ENCODE measurements around the gene BRIP1. TPM values are rescaled to one million over a fixed set of nuclear protein-coding genes. Genes with fewer than 3 reads are reported as not detected.
"Not testable (repeated sequence)": the region's sequence is repeated elsewhere in the genome, so short reads cannot be mapped to it uniquely, and the experiment has no call there.

Gene BRIP1
- total RNA-seq, 1 donor = 3.3 TPM

GRCh38 chr17:61689610-61690180 is 173.6 kb downstream of the BRIP1 start:
- no peak overlapping the region for H3K4me3 ChIP-seq (ENCODE audit: low read length)
- H3K4me1 ChIP-seq (ENCODE audit: insufficient read depth, low read length) = no peaks in the 10 kb centered on the region
- H3K27me3 ChIP-seq (ENCODE audit: insufficient read depth, low read length) = no peaks in the 10 kb centered on the region

GRCh38 chr17:61687769-61688168 is 175.6 kb downstream of the BRIP1 start:
- H3K4me3 ChIP-seq (ENCODE audit: low read length) = no peak overlapping the region
- H3K4me1 ChIP-seq (ENCODE audit: insufficient read depth, low read length) = no peaks in the 10 kb centered on the region
- H3K27me3 ChIP-seq (ENCODE audit: insufficient read depth, low read length) = no peaks in the 10 kb centered on the region
- H3K9me3 ChIP-seq (ENCODE audit: low read depth, low read length) = no peaks in the 10 kb centered on the region

More at GRCh38 chr17:61689610-61690180, 173.6 kb downstream of the BRIP1 start:
- H3K9me3 ChIP-seq (ENCODE audit: low read depth, low read length) = no peaks in the 10 kb centered on the region

GRCh38 chr17:61686113-61686512 is 177.2 kb downstream of the BRIP1 start:
- no peaks in the 10 kb centered on the region for H3K27me3 ChIP-seq (ENCODE audit: insufficient read depth, low read length)
- no peak overlapping the region for H3K4me3 ChIP-seq (ENCODE audit: low read length)
- no peaks in the 10 kb centered on the region for H3K4me1 ChIP-seq (ENCODE audit: insufficient read depth, low read length)
- no peaks in the 10 kb centered on the region for H3K9me3 ChIP-seq (ENCODE audit: low read depth, low read length)

DNA sequence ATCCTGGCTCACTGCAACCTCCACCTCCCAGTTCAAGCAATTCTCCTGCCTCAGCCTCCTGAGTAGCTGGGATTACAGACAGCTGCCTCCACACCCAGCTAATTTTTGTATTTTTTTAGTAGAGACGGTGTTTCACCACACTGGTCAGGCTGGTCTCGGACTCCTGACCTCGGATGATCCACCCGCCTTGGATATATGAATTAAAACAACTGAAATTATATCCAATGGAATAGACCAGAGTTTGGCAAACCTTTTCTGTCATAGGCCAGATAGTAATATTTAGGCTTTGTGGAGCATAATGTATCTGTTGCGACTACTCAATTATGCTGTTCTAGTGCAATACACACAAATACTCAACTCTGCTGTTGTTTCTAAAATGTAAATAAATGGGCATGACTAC is 178.5 kb downstream of the BRIP1 start:
- Histone ChIP-seq H3K9me3 (ENCODE audit: low read depth, low read length) (no peaks in the 10 kb centered on the region), H3K4me1 (ENCODE audit: insufficient read depth, low read length) (no peaks in the 10 kb centered on the region), H3K4me3 (ENCODE audit: low read length) (no peak overlapping the region), H3K27me3 (ENCODE audit: insufficient read depth, low read length) (no peaks in the 10 kb centered on the region)

DNA sequence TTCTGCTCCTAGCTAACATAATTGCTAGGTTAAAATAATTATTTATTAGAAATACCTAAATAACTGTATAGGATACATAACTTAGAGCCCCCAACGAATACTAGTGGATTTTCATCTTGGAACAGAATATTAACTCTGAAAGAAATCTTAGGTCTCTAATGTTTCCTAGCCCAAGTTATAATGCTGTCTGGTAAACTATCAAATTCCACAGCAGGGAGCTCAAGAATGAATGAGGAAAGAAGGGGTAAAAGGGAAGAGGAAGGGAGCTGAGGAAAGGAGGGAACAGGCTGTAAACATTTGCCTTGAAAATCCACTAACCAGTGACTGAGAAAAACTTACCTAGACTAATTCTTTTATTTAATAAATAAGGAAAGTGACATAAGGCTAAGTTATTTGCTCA is 179.2 kb downstream of the BRIP1 start:
- Histone ChIP-seq H3K4me1 (ENCODE audit: insufficient read depth, low read length) (no peaks in the 10 kb centered on the region), H3K9me3 (ENCODE audit: low read depth, low read length) (no peaks in the 10 kb centered on the region), H3K27me3 (ENCODE audit: insufficient read depth, low read length) (no peaks in the 10 kb centered on the region), H3K4me3 (ENCODE audit: low read length) (no peak overlapping the region)

DNA sequence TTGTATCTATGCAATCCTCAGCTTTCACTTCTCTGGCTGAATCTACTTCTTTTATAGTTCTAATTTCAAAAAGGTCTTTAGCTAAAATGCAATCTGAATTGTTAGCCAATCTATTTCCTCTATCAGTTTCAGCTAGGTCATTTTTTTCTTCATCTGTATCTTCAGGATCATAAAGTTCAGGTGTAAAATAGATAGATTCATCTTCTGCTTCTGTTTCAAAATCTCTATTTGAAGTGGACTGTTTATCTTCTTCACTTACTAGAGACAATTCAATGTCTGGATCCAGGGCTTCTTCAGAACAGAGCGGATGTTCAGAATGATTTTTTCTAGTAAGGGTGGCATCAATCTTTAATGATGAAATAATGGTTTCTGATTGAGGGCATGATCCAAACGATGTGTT is 179.9 kb downstream of the BRIP1 start:
- Histone ChIP-seq H3K4me1 (ENCODE audit: insufficient read depth, low read length) (no peaks in the 10 kb centered on the region), H3K27me3 (ENCODE audit: insufficient read depth, low read length) (no peaks in the 10 kb centered on the region), H3K4me3 (ENCODE audit: low read length) (no peak overlapping the region), H3K9me3 (ENCODE audit: low read depth, low read length) (no peaks in the 10 kb centered on the region)

DNA sequence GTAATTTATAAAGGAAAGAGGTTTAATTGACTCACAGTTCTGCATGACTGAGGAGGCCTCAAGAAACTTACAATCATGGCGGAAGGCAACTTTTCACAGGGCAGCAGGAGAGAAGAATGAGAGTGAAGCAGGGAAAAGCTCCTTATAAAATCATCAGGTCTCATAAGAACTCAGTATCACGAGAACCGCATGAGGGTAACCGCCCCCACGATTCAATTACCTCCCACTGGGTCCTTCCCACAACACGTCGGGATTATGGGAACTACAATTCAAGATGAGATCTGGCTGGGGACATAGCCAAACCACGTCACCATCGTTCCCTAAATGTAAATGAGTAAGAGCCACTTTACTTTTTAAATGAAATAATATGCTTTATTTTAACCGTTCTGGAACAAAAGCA is 182.4 kb downstream of the BRIP1 start:
- H3K27me3 ChIP-seq (ENCODE audit: insufficient read depth, low read length) = no peaks in the 10 kb centered on the region
- no peaks in the 10 kb centered on the region for H3K9me3 ChIP-seq (ENCODE audit: low read depth, low read length)
- H3K4me1 ChIP-seq (ENCODE audit: insufficient read depth, low read length) = no peaks in the 10 kb centered on the region
- no peak overlapping the region for H3K4me3 ChIP-seq (ENCODE audit: low read length)

DNA sequence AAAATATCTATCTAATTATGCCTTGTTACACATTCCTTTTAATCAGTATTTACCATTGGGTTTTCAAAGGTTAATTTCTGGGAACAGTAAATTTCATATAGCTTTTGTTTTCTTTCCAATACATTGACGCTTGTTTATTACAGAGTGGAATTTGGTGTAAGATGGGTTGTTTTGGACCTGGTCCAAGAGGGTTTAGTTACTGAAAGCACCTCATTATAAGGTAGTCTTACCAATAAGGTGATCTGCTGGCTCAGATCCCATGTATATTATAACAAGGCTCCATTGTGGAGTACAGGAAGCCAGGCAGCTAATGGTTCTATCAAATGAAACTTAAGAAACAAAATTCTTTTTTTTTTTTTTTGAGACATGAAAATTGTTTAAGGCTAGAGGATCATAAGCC is 185.0 kb downstream of the BRIP1 start:
- H3K4me1 ChIP-seq (ENCODE audit: insufficient read depth, low read length) = no peaks in the 10 kb centered on the region
- no peaks in the 10 kb centered on the region for H3K9me3 ChIP-seq (ENCODE audit: low read depth, low read length)
- no peak overlapping the region for H3K4me3 ChIP-seq (ENCODE audit: low read length)
- H3K27me3 ChIP-seq (ENCODE audit: insufficient read depth, low read length) = no peaks in the 10 kb centered on the region

DNA sequence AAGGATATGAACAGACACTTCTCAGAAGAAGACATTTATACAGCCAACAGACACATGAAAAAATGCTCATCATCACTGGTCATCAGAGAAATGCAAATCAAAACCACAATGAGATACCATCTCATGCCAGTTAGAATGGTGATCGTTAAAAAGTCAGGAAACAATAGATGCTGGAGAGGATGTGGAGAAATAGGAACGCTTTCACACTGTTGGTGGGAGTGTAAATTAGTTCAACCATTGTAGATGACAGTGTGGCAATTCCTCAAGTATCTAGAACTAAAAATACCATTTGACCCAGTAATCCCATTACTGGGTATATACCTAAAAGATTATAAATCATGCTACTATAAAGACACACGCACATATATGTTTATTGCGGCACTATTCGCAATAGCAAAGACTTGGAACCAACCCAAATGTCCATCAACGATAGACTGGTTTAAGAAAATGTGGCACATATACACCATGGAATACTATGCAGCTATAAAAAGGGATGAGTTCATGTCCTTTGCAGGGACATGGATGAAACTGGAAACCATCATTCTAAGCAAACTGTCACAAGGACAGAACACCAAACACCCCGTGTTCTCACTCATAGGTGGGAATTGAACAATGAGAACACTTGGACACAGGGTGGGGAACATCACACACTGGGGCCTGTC is 186.0 kb downstream of the BRIP1 start:
- not testable (repeated sequence) for H3K9me3 ChIP-seq (ENCODE audit: low read depth, low read length); H3K4me3 ChIP-seq (ENCODE audit: low read length); H3K27me3 ChIP-seq (ENCODE audit: insufficient read depth, low read length); H3K4me1 ChIP-seq (ENCODE audit: insufficient read depth, low read length)

DNA sequence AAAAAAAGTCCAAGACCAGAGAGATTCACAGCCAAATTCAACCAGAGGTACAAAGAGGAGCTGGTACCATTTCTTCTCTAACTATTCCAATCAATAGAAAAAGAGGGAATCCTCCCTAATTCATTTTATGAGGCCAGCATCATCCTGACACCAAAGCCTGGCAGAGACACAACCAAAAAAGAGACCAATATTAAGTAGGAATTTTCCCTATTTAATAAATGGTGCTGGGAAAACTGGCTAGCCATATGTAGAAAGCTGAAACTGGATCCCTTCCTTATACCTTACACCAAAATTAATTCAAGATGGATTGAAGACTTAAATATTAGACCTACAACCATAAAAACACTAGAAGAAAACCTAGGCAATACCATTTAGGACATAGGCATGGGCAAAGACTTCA is 186.8 kb downstream of the BRIP1 start:
- not testable (repeated sequence) for H3K9me3 ChIP-seq (ENCODE audit: low read depth, low read length); H3K4me1 ChIP-seq (ENCODE audit: insufficient read depth, low read length); H3K27me3 ChIP-seq (ENCODE audit: insufficient read depth, low read length); H3K4me3 ChIP-seq (ENCODE audit: low read length)

DNA sequence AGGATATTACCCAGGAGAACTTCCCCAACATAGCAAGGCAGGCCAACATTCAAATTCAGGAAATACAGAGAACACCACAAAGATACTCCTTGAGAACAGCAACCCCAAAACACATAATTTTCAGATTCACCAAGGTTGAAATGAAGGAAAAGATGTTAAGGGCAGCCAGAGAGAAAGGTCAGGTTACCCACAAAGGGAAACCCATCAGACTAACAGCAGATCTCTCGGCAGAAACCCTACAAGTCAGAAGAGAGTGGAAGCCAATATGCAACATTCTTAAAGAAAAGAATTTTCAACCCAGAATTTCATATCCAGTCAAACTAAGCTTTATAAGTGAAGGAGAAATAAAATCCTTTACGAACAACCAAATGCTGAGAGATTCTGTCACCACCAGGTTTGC is 188.7 kb downstream of the BRIP1 start:
- not testable (repeated sequence) for H3K27me3 ChIP-seq (ENCODE audit: insufficient read depth, low read length); H3K4me3 ChIP-seq (ENCODE audit: low read length); H3K9me3 ChIP-seq (ENCODE audit: low read depth, low read length); H3K4me1 ChIP-seq (ENCODE audit: insufficient read depth, low read length)

DNA sequence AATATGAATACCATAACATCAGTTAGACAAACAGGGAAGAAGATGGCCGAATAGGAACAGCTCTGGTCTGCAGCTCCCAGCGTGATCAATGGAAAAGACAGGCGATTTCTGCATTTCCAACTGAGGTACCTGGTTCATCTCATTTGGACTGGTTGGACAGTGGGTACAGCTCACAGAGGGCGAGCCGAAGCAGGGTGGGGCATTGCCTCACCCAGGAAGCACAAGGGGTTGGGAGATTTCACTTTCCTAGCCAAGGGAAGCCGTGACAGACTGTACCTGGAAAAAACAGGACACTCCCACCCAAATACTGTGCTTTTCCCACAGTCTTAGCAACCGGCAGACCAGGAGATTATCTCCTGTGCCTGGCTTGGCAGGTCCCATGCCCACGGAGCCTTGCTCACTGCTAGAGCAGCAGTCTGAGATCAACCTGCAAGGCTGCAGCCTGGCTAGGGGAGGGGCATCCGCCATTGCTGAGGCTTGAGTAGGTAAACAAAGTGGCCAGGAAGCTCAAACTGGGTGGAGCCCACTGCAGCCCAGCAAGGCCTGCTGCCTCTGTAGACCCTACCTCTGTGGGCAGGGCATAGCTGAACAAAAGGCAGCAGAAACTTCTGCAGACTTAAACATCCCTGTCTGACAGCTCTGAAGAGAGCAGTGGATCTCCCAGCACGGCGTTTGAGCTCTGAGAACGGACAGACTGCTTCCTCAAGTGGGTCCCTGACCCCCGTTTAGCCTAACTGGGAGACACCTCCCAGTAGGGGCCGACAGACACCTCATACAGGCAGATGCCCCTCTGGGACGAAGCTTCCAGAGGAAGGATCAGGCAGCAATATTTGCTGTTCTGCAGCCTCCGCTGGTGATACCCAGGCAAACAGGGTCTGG is 190.1 kb downstream of the BRIP1 start:
- H3K4me3 ChIP-seq (ENCODE audit: low read length); H3K27me3 ChIP-seq (ENCODE audit: insufficient read depth, low read length); H3K9me3 ChIP-seq (ENCODE audit: low read depth, low read length); H3K4me1 ChIP-seq (ENCODE audit: insufficient read depth, low read length): not testable (repeated sequence)

DNA sequence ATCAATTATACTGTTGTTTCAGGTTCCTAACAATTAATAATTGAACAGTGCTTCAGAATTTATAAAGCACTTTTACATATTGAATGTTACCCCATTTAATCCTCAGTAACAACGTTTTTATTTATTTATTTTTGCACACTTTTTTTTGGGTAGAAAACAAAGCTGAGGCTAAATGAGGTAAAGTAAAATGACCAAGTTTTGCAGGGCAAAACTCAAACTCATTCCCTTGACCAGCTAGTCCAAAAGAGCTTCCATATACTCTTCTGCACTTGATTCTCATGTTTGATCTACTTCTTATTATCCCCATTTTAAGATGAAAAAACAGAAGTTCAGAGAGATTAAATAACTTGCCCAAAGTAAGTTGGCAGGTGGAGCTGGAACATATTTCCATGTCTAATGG is 191.2 kb downstream of the BRIP1 start:
- H3K4me1 ChIP-seq (ENCODE audit: insufficient read depth, low read length) = no peaks in the 10 kb centered on the region

GRCh38 chr17:61670691-61671090 is 192.6 kb downstream of the BRIP1 start:
- Histone ChIP-seq H3K4me3 (ENCODE audit: low read length) (no peak overlapping the region), H3K4me1 (ENCODE audit: insufficient read depth, low read length) (no peaks in the 10 kb centered on the region), H3K9me3 (ENCODE audit: low read depth, low read length) (no peaks in the 10 kb centered on the region), H3K27me3 (ENCODE audit: insufficient read depth, low read length) (no peaks in the 10 kb centered on the region)

More for the DNA sequence above, 191.2 kb downstream of the BRIP1 start:
- no peaks in the 10 kb centered on the region for H3K9me3 ChIP-seq (ENCODE audit: low read depth, low read length)
- H3K27me3 ChIP-seq (ENCODE audit: insufficient read depth, low read length) = no peaks in the 10 kb centered on the region
- no peak overlapping the region for H3K4me3 ChIP-seq (ENCODE audit: low read length)

GRCh38 chr17:61669522-61669921 is 193.8 kb downstream of the BRIP1 start:
- no peak overlapping the region for H3K4me3 ChIP-seq (ENCODE audit: low read length)
- no peaks in the 10 kb centered on the region for H3K27me3 ChIP-seq (ENCODE audit: insufficient read depth, low read length)
- no peaks in the 10 kb centered on the region for H3K9me3 ChIP-seq (ENCODE audit: low read depth, low read length)
- no peaks in the 10 kb centered on the region for H3K4me1 ChIP-seq (ENCODE audit: insufficient read depth, low read length)
